Measurements from ENCODE around the gene TC2N. TPM values are rescaled to one million over a fixed set of nuclear protein-coding genes. Genes with fewer than 3 reads are reported as not detected.

Gene TC2N
- polyA plus RNA-seq, 3 donors = 0.24 to 0.55 TPM; not detected in 1

GRCh38 chr14:91882776-91883175 is 15.4 kb upstream of the TC2N start:
- Histone ChIP-seq H3K4me1 (ENCODE audit: control insufficient read depth in 1 of 2, insufficient read depth in 2 of 2, low read length in 2 of 2) (no peaks in the 10 kb centered on the region), H3K79me2 (ENCODE audit: insufficient read depth, low read length) (no peaks in the 10 kb centered on the region), H4K20me1 (ENCODE audit: insufficient read depth, low read length) (no peaks in the 10 kb centered on the region), H2AFZ (ENCODE audit: insufficient read depth, low read depth, low read length, poor library complexity, severe bottlenecking) (no peak overlapping the region), H3K9ac (ENCODE audit: insufficient read depth, low read length, poor library complexity, severe bottlenecking) (no peak overlapping the region), H3K27me3 (ENCODE audit: control insufficient read depth in 2 of 2, insufficient read depth in 2 of 2, low read length in 2 of 2) (no peaks in the 10 kb centered on the region), H3K36me3 (replicated peaks in 1 of 2; ENCODE audit: control insufficient read depth in 1 of 2, insufficient read depth in 2 of 2, low read length in 2 of 2) (no peaks in the 10 kb centered on the region), H3K4me3 (replicated peaks in 1 of 3; ENCODE audit: low read depth in 2 of 3, low read length in 3 of 3) (no peak overlapping the region), H3K9me3 (replicated peaks in 1 of 2; ENCODE audit: control insufficient read depth in 1 of 2, insufficient read depth in 1 of 2, low read length in 2 of 2) (no peaks in the 10 kb centered on the region), H3K4me2 (replicated peaks; ENCODE audit: extremely low read depth, low read length, poor library complexity, severe bottlenecking) (no peak overlapping the region), H3K27ac (ENCODE audit: low read depth in 1 of 2, low read length in 2 of 2) (no peak overlapping the region)
- H3K27me3 Mint-ChIP-seq (ENCODE audit: low read depth in 3 of 3) = no peaks in the 10 kb centered on the region
- H3K4me3 Mint-ChIP-seq = no peak overlapping the region
- peaks cover 0 to 1% (median 0%) of the 10 kb centered on the region in 7 donors for H3K9me3 Mint-ChIP-seq
- no peak overlapping the region for H3K27ac Mint-ChIP-seq
- intact Hi-C loops (cut with micrococcal nuclease) = no loop called here
- DNase-seq = no peak
- TF ChIP-seq CTCF (IDR thresholded peaks at IDR 0.05) = no peak
- WGBS (ENCODE audit: insufficient coverage) = no CpG with 5 or more reads among the region's 4 CpGs
- H3K36me3 Mint-ChIP-seq = no peaks in the 10 kb centered on the region
- no peaks in the 10 kb centered on the region for H3K4me1 Mint-ChIP-seq

- DNase-seq = no peak
- H3K27ac Mint-ChIP-seq = no peak overlapping the region
- peaks cover 0 to 1% (median 0%) of the 10 kb centered on the region in 7 donors for H3K9me3 Mint-ChIP-seq
Measured at GRCh38 chr14:91882369-91882768, 15.0 kb upstream of the TC2N start.

More at GRCh38 chr14:91882369-91882768, 15.0 kb upstream of the TC2N start:
- Histone ChIP-seq H3K27ac (ENCODE audit: low read depth in 1 of 2, low read length in 2 of 2) (no peak overlapping the region), H2AFZ (ENCODE audit: insufficient read depth, low read depth, low read length, poor library complexity, severe bottlenecking) (no peak overlapping the region), H3K79me2 (ENCODE audit: insufficient read depth, low read length) (no peaks in the 10 kb centered on the region), H4K20me1 (ENCODE audit: insufficient read depth, low read length) (no peaks in the 10 kb centered on the region), H3K9me3 (replicated peaks in 1 of 2; ENCODE audit: control insufficient read depth in 1 of 2, insufficient read depth in 1 of 2, low read length in 2 of 2) (no peaks in the 10 kb centered on the region), H3K4me2 (replicated peaks; ENCODE audit: extremely low read depth, low read length, poor library complexity, severe bottlenecking) (no peak overlapping the region), H3K27me3 (ENCODE audit: control insufficient read depth in 2 of 2, insufficient read depth in 2 of 2, low read length in 2 of 2) (no peaks in the 10 kb centered on the region), H3K36me3 (replicated peaks in 1 of 2; ENCODE audit: control insufficient read depth in 1 of 2, insufficient read depth in 2 of 2, low read length in 2 of 2) (no peaks in the 10 kb centered on the region), H3K4me1 (ENCODE audit: control insufficient read depth in 1 of 2, insufficient read depth in 2 of 2, low read length in 2 of 2) (no peaks in the 10 kb centered on the region), H3K4me3 (replicated peaks in 1 of 3; ENCODE audit: low read depth in 2 of 3, low read length in 3 of 3) (no peak overlapping the region), H3K9ac (ENCODE audit: insufficient read depth, low read length, poor library complexity, severe bottlenecking) (no peak overlapping the region)
- TF ChIP-seq CTCF (IDR thresholded peaks at IDR 0.05) = no peak
- Mint-ChIP-seq H3K4me3 (no peak overlapping the region), H3K36me3 (no peaks in the 10 kb centered on the region), H3K4me1 (peaks cover 2% of the 10 kb centered on the region), H3K27me3 (ENCODE audit: low read depth in 3 of 3) (no peaks in the 10 kb centered on the region)
- 87% methylated on average over 5 of the region's 5 CpGs for WGBS (ENCODE audit: insufficient coverage)
- intact Hi-C loops (cut with micrococcal nuclease) = no loop called here
